Prostate gland (tissue), 2 donors: ENCODE data around the gene STIL. TPM values are rescaled to one million over a fixed set of nuclear protein-coding genes. Genes with fewer than 3 reads are reported as not detected.

Experiments used
- DNase-seq: peaks from one replicate; pipeline ENCODE4 v3.0.0-alpha.2; 2019; ENCODE audit warnings: low spot score
- H3K27ac ChIP-seq, 2 donors: fragments of 200-600 bp; sonication (generic); 2 replicates each; pipeline ENCODE4 v1.5.1; 2017 to 2019
- H3K27me3 ChIP-seq: fragments of 200-600 bp; sonication (generic); replicated peaks from 2 replicates; pipeline ENCODE4 v1.5.1; 2019; ENCODE audit not compliant: insufficient read depth
- H3K36me3 ChIP-seq, 2 donors: fragments of 200-600 bp; sonication (generic); 1 replicate in 1 of 2; 2 replicates in 1 of 2; pipeline versions ENCODE4 v1.5.1 to v1.8.1; 2017 to 2019
- H3K4me1 ChIP-seq: fragments of 200-600 bp; sonication (generic); replicated peaks from 2 replicates; pipeline ENCODE4 v1.5.1; 2019
- H3K4me3 ChIP-seq, 2 donors: fragments of 200-600 bp; sonication (generic); 2 replicates each; pipeline ENCODE4 v1.5.1; 2017 to 2019
- H3K9me3 ChIP-seq: fragments of 200-600 bp; sonication (generic); 2 replicates; pipeline ENCODE4 v1.5.1; 2017
- POLR2A ChIP-seq: fragments of 450-650 bp; IDR thresholded peaks from one replicate; pipeline ENCODE4 v1.6.1; 2016; ENCODE audit warnings: antibody characterized with exemption, mild to moderate bottlenecking
- POLR2AphosphoS5 ChIP-seq: sonication (generic); formaldehyde crosslinking; IDR thresholded peaks from one replicate; pipeline ENCODE4 v1.6.1; 2017; ENCODE audit warnings: antibody characterized with exemption
- WGBS: methylation state at CpG from one replicate; pipeline ENCODE4 v1.1.5; 2018; 5-methylcytosine and 5-hydroxymethylcytosine counted together
- intact Hi-C: fragments of 100-400 bp; cut with DNase I; formaldehyde crosslinking; loops from one replicate; pipeline ENCODE4 v1.14.2; 2022
- total RNA-seq, 2 donors: library from RNA; depleted of rRNA; stranded (reverse); fragments of >200 nt; gene quantifications; one replicate each; pipeline ENCODE4 v1.1.0, GENCODE V29; 2016
- TF ChIP-seq, protein P1 (sequence below), 4 experiments: fragments of 200-600 bp in 2 of 4; fragments of 450-650 bp in 2 of 4; sonication (generic) in 2 of 4; IDR thresholded peaks; 1 replicate in 3 of 4; 2 replicates in 1 of 4; pipeline ENCODE4 v1.5.1; 2016 to 2019; ENCODE audit warnings: antibody characterized with exemption in 4 of 4, mild to moderate bottlenecking in 2 of 4, moderate library complexity in 2 of 4

STIL gene
- 1 to 10 TPM; 1.5 to 5.9 TPM for total RNA-seq

DNA sequence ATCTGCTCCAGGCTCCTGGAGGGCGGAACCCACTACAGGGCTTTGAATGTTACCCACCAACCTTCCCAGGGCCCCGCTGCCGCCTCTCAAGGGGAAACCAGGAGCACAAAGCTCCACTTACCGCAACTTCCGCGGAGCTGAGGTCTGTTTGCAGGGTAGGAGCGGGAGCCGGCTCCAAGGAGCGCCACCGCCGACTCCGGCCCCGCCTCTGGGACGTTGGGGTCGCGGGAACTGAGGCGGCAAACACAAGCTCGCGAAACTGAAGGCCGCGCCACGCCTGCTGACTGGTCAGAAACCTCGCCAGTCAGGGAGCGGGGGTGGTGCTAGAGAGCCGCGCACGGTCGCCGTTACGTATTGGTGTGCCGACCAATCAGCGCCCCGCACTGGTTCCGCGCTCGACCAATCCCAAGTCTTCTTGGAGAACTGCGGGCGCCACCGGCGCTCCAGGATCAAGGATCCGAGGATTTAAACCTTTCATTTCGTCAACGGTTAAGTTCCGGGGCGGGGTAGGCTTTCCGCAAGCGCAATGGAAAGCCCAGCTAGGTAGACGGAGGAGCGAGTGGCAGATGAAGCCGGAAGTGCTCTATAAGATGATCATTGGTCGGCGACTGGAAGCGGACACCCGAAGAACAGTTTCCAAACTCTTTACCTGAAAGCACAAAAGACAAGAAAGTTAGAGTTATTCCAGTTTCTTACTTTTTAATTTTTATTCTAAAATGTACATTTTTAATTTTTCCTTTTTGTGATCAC, at the start of gene STIL:
Gene STIL (minus strand): TSS at position 233 of the 750 bp plus-strand sequence. CDS start 3,828 bp downstream, outside the sequence.
- peak; percentile 99 for DNase-seq
- intact Hi-C loops: loop anchor here (1.0 kb wide), 1 partner anchor 19 kb away; the partner anchor contains the start of gene CMPK1

DNA sequence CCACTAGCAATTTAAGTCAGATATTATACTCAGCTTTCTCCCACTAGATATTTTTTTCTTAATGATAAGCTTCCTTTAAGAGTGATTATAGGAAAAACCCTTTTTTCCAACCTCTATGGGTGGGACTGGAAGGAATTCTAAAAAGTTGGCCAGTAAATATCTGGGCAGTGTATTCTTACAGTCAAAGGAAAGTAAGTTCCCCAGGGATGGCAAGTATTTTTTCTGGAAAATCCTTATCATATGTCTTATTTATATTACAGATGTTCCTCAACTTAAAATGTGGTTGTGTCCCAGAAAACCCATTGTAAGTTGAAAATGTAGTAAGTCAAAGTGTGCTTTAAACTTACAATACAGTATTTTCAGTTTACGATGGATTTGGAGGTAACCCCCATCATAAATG, 48.9 kb upstream of the STIL start:
- Histone ChIP-seq H3K36me3 (no peaks in the 10 kb centered on the region), H3K4me1 (no peaks in the 10 kb centered on the region), H3K9me3 (no peaks in the 10 kb centered on the region), H3K27me3 (no peaks in the 10 kb centered on the region), H3K27ac (no peak overlapping the region), H3K4me3 (no peak overlapping the region)
- 100% methylated on average over 1 of the region's 1 CpG for WGBS
- DNase-seq: no peak
- TF ChIP-seq POLR2AphosphoS5 (no peak), POLR2A (no peak)
- TF ChIP-seq, protein P1, sequence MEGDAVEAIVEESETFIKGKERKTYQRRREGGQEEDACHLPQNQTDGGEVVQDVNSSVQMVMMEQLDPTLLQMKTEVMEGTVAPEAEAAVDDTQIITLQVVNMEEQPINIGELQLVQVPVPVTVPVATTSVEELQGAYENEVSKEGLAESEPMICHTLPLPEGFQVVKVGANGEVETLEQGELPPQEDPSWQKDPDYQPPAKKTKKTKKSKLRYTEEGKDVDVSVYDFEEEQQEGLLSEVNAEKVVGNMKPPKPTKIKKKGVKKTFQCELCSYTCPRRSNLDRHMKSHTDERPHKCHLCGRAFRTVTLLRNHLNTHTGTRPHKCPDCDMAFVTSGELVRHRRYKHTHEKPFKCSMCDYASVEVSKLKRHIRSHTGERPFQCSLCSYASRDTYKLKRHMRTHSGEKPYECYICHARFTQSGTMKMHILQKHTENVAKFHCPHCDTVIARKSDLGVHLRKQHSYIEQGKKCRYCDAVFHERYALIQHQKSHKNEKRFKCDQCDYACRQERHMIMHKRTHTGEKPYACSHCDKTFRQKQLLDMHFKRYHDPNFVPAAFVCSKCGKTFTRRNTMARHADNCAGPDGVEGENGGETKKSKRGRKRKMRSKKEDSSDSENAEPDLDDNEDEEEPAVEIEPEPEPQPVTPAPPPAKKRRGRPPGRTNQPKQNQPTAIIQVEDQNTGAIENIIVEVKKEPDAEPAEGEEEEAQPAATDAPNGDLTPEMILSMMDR (IDR thresholded peaks at IDR 0.05): no peak
- intact Hi-C loops: no loop called here

More for the DNA sequence above, at the start of gene STIL:
- Histone ChIP-seq H3K27me3 (no peaks in the 10 kb centered on the region), H3K36me3 (no peaks in the 10 kb centered on the region), H3K4me1 (no peaks in the 10 kb centered on the region), H3K27ac (peak within 1 kb of the TSS; percentile 72 to 88), H3K9me3 (no peaks in the 10 kb centered on the region), H3K4me3 (peak within 1 kb of the TSS; percentile 44 to 63)
- WGBS: 1% methylated on average over 49 of the region's 54 CpGs
- TF ChIP-seq POLR2AphosphoS5 (peak; percentile 99), POLR2A (no peak)
- TF ChIP-seq, protein P1 (IDR thresholded peaks at IDR 0.05): peak in 2 of 4 experiments; percentile 19 to 44

DNA sequence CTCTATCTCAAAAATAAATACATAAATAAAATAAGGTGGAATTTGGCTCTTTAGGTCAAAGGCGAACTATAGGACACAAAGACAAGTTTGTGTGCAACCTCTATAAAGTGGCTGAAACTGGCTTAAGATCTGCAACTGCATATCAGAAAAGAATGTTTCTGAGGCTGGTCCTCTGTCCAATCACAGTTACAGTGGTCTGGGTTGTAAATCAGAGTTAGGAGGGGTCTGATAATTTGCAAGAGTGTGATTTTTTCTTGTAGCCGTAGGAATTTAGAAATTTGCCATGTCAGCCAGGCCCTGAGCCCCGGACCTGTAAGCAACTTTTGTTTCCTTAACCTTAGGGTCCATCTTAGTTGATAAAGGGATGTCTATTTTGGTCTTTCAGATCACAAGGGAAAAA, 47.4 kb upstream of the STIL start:
- Histone ChIP-seq H3K27ac (no peak overlapping the region), H3K27me3 (no peaks in the 10 kb centered on the region), H3K4me3 (no peak overlapping the region), H3K9me3 (no peaks in the 10 kb centered on the region), H3K4me1 (no peaks in the 10 kb centered on the region), H3K36me3 (no peaks in the 10 kb centered on the region)
- WGBS: 83% methylated on average over 3 of the region's 3 CpGs
- DNase-seq: no peak
- TF ChIP-seq, protein P1 (IDR thresholded peaks at IDR 0.05): no peak
- TF ChIP-seq POLR2AphosphoS5: no peak
- intact Hi-C loops: no loop called here

DNA sequence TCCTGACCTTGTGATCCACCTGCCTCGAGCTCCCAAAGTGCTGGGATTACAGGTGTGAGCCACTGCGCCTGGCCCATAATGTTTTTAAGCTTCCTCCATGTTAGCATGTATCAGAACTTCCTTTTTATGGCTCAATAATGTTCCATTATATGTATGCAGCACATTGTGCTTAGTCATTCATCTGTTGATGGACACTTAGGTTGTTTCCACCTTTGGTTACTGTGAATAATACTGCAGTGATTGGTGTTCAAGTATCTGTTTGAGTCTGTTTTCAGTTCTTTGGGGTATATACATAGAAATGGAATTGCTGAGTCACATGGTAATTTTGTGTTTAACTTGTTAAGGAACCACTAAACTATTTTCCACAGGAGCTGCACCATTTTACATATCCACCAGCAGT, 37.4 kb upstream of the STIL start:
- TF ChIP-seq, protein P1 (IDR thresholded peaks at IDR 0.05): no peak
- TF ChIP-seq POLR2AphosphoS5: no peak
- no peak for TF ChIP-seq POLR2A
- Histone ChIP-seq H3K36me3 (no peaks in the 10 kb centered on the region), H3K4me3 (no peak overlapping the region), H3K27me3 (no peaks in the 10 kb centered on the region), H3K9me3 (no peaks in the 10 kb centered on the region), H3K4me1 (no peaks in the 10 kb centered on the region), H3K27ac (no peak overlapping the region)
- 100% methylated on average over 2 of the region's 2 CpGs for WGBS
- intact Hi-C loops: no loop called here
- no peak for DNase-seq

DNA sequence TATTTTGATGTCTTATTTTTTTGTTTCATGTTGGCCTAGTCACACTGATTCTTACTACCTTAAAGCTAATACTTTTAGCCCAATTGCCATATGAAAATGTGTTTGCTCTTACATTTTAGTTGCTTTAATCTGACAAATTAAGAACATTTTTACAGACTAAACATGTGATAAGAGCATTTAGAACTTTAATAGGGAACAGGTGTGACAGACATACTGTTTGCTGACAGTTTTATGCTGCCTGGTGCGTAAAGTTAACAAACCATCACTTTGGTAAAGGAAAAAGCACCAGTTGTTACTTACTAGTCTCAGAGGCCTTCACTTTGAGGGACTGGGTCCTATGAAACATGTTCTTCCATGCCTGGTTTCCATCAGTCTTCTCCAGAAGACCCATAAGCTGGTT, 34.3 kb upstream of the STIL start:
- H3K9me3 ChIP-seq: no peaks in the 10 kb centered on the region
- intact Hi-C loops: no loop called here
- TF ChIP-seq, protein P1 (IDR thresholded peaks at IDR 0.05): no peak
- TF ChIP-seq POLR2AphosphoS5 (no peak), POLR2A (no peak)
- H3K4me1 ChIP-seq: no peaks in the 10 kb centered on the region
- no peak overlapping the region for H3K27ac ChIP-seq
- H3K36me3 ChIP-seq: no peaks in the 10 kb centered on the region
- 25% methylated on average over 1 of the region's 1 CpG for WGBS
- H3K27me3 ChIP-seq: no peaks in the 10 kb centered on the region
- DNase-seq: no peak
- no peak overlapping the region for H3K4me3 ChIP-seq
